K562 (cell line): Measurements from ENCODE around the gene SPATA2L. TPM values are rescaled to one million over a fixed set of nuclear protein-coding genes. Genes with fewer than 3 reads are reported as not detected.
A peak's percentile ranks its signal among the peaks of the same experiment; 100 is the strongest.

ENCODE experiments used
- ARID4B ChIP-seq: sonication (generic); formaldehyde crosslinking; IDR thresholded peaks from 2 replicates; pipeline ENCODE4 v1.8.0; 2022; ENCODE audit warnings: mild to moderate bottlenecking, missing genetic modification reagents
- CBX3 ChIP-seq, 2 experiments: IDR thresholded peaks; 1 replicate in 1 of 2; 2 replicates in 1 of 2; pipeline ENCODE4 v1.6.1; 2012; ENCODE audit warnings: inconsistent platforms in 2 of 2, low read length in 2 of 2, borderline replicate concordance in 1 of 2, control low read depth in 1 of 2
- HMGN3 ChIP-seq: IDR thresholded peaks from 2 replicates; pipeline ENCODE4 v1.6.1; 2011; ENCODE audit warnings: borderline replicate concordance, low read depth, mild to moderate bottlenecking, mixed read lengths, low read length; ENCODE audit not compliant: insufficient read length; ENCODE audit errors: extremely low read depth
- KDM4B ChIP-seq, 2 experiments: fragments of 450-650 bp in 1 of 2; sonication (generic) in 1 of 2; IDR thresholded peaks; 2 replicates each; pipeline ENCODE4 v1.6.1; 2016 to 2017; ENCODE audit warnings: borderline replicate concordance in 2 of 2, antibody characterized with exemption in 1 of 2, low read depth in 1 of 2, mild to moderate bottlenecking in 1 of 2
- MXD1 ChIP-seq: fragments of 250-450 bp; sonication (Bioruptor Pico); IDR thresholded peaks from 2 replicates; pipeline ENCODE4 v1.8.0; 2021; ENCODE audit warnings: borderline replicate concordance, mild to moderate bottlenecking, moderate library complexity; ENCODE audit not compliant: poor library complexity, severe bottlenecking
- NONO ChIP-seq, 2 experiments: fragments of 200-400 bp in 1 of 2; fragments of 450-650 bp in 1 of 2; formaldehyde crosslinking in 1 of 2; IDR thresholded peaks; 2 replicates each; pipeline ENCODE4 v1.6.1; 2017; ENCODE audit warnings: low read depth in 2 of 2, mild to moderate bottlenecking in 2 of 2, moderate library complexity in 2 of 2, low read length in 1 of 2
- SIX5 ChIP-seq, 2 experiments: IDR thresholded peaks; 2 replicates each; pipeline ENCODE4 v1.6.1; 2011; ENCODE audit warnings: low read length in 2 of 2, borderline replicate concordance in 1 of 2, low read depth in 1 of 2, mild to moderate bottlenecking in 1 of 2, moderate library complexity in 1 of 2; ENCODE audit not compliant: insufficient read depth in 1 of 2
- ZC3H8 ChIP-seq: fragments of 450-650 bp; IDR thresholded peaks from 2 replicates; pipeline ENCODE4 v1.6.1; 2017
- ZNF282 ChIP-seq: sonication (generic); formaldehyde crosslinking; IDR thresholded peaks from 2 replicates; pipeline ENCODE4 v1.8.1; 2023; ENCODE audit warnings: missing genetic modification reagents
- ZNF408 ChIP-seq: fragments of 250-450 bp; sonication (Bioruptor Pico); IDR thresholded peaks from 2 replicates; pipeline ENCODE4 v1.4.0; 2020; ENCODE audit warnings: low read depth, mild to moderate bottlenecking, moderate library complexity
- ZNF589 ChIP-seq: fragments of 200-800 bp; sonication (Bioruptor generic); IDR thresholded peaks from 2 replicates; pipeline ENCODE4 v1.6.1; 2016; ENCODE audit warnings: low read depth, missing genetic modification characterization, missing compliant biosample characterization
- ZNF609 ChIP-seq: sonication (generic); formaldehyde crosslinking; IDR thresholded peaks from 2 replicates; pipeline ENCODE4 v1.8.1; 2023; ENCODE audit warnings: missing genetic modification reagents, mild to moderate bottlenecking, borderline replicate concordance
- polyA plus RNA-seq, 8 experiments: library from polyadenylated mRNA; depleted of rRNA in 4 of 8; stranded (reverse) in 5 of 8; unstranded in 3 of 8; fragments of >200 nt; fragmentation: Nextera tagmentation in 2 of 8; fragmentation: Illumina TruSeq in 1 of 8; extraction: Ambion mirVana in 2 of 8; extraction: Trizol in 1 of 8; gene quantifications; 2 replicates each; pipeline versions ENCODE4 v1.2.1 to v1.2.3, GENCODE V29; 2011 to 2014; ENCODE audit warnings: inconsistent platforms in 1 of 8, missing spikeins in 1 of 8
- total RNA-seq, 7 experiments: library from RNA; depleted of rRNA in 6 of 7; stranded (reverse); fragments of >200 nt in 6 of 7; fragmentation: Illumina TruSeq in 2 of 7; extraction: Trizol in 2 of 7; gene quantifications; 2 replicates each; pipeline versions ENCODE4 v1.2.1 to v1.2.3, GENCODE V29; 2011 to 2021; ENCODE audit warnings: low replicate concordance in 1 of 7
- TF ChIP-seq, protein P1 (sequence below): sonication (generic); formaldehyde crosslinking; IDR thresholded peaks from 2 replicates; pipeline ENCODE4 v1.8.0; 2022; ENCODE audit warnings: mild to moderate bottlenecking, missing genetic modification reagents

Gene SPATA2L
- total and polyA plus RNA-seq, 9 of the 15 experiments (the other 6 are each of a cell fraction or from before 2014, with no cell fraction given): 0.13 to 19.2 (median 4.8) TPM; not detected in 1

- TF ChIP-seq SIX5 (IDR thresholded peaks at IDR 0.05; ENCODE audit: borderline replicate concordance in 1 of 2, insufficient read depth in 1 of 2, low read depth in 1 of 2, low read length in 2 of 2) (no peak), NONO (IDR thresholded peaks at IDR 0.05; ENCODE audit: low read depth in 2 of 2, low read length in 1 of 2) (peak; percentile 44 to 45; a peak in 1 of 4 replicates), CBX3 (IDR thresholded peaks at IDR 0.05; ENCODE audit: borderline replicate concordance in 1 of 2, low read length in 2 of 2) (no peak), ARID4B (CRISPR knock-in tag) (peak; percentile 42; the same call in 1 of the 2 replicates), ZC3H8 (no peak), HMGN3 (peak; percentile 14), KDM4B (IDR thresholded peaks at IDR 0.05; ENCODE audit: borderline replicate concordance in 2 of 2, low read depth in 1 of 2) (no peak), ZNF408 (no peak), MXD1 (CRISPR knock-in tag) (no peak), ZNF609 (CRISPR knock-in tag) (no peak), ZNF589 (no peak), ZNF282 (CRISPR knock-in tag) (no peak)
- TF ChIP-seq, protein P1, sequence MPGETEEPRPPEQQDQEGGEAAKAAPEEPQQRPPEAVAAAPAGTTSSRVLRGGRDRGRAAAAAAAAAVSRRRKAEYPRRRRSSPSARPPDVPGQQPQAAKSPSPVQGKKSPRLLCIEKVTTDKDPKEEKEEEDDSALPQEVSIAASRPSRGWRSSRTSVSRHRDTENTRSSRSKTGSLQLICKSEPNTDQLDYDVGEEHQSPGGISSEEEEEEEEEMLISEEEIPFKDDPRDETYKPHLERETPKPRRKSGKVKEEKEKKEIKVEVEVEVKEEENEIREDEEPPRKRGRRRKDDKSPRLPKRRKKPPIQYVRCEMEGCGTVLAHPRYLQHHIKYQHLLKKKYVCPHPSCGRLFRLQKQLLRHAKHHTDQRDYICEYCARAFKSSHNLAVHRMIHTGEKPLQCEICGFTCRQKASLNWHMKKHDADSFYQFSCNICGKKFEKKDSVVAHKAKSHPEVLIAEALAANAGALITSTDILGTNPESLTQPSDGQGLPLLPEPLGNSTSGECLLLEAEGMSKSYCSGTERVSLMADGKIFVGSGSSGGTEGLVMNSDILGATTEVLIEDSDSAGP (CRISPR knock-in tag): no peak
Observed at GRCh38 chr16:89721546-89722391, 20.3 kb upstream of the SPATA2L start (continued).
